A549 treated with RU486 at 1 μM for 4 hours (cell line): ENCODE data around the gene RORC. TPM values are rescaled to one million over a fixed set of nuclear protein-coding genes. Genes with fewer than 3 reads are reported as not detected.

Source experiments
- total RNA-seq: library from RNA; stranded (reverse); fragments of 200-300 nt; extraction: Qiagen RNA extraction; gene quantifications from 5 replicates; pipeline ENCODE4 v1.2.3, GENCODE V29; 2022; ENCODE audit warnings: low read depth

The RORC gene
- total RNA-seq: not detected in 5 replicates

GRCh38 chr1:151831605-151832004 is at the start of gene RORC:
Gene RORC (minus strand): TSS chr1:151831802. CDS start chr1:151831764, 38 bp downstream.

GRCh38 chr1:151853411-151853943 is 21.9 kb upstream of the RORC start, which contains the start of gene THEM5:
Gene THEM5 (minus strand): TSS chr1:151853712. CDS start chr1:151853565, 147 bp downstream.

GRCh38 chr1:151839457-151840403 is 8.1 kb upstream of the RORC start, which contains the start of gene C2CD4D:
Gene C2CD4D (minus strand): TSS chr1:151839820. CDS start chr1:151838989, 831 bp downstream.

GRCh38 chr1:151805066-151805820 is 26.4 kb downstream of the RORC start, which contains the start of gene LINGO4:
Gene LINGO4 (minus strand): TSS chr1:151805419. CDS start chr1:151802704, 2,715 bp downstream.

GRCh38 chr1:151790071-151790939 is 41.3 kb downstream of the RORC start, which contains the start of gene TDRKH:
Gene TDRKH (minus strand): TSS chr1:151790500. CDS start chr1:151783022, 7,478 bp downstream.

GRCh38 chr1:151762941-151763921 is 68.4 kb downstream of the RORC start, which contains the start of gene MRPL9:
Gene MRPL9 (minus strand): TSS chr1:151763496. CDS start chr1:151763479, 17 bp downstream.

Other genes starting within 250 kb of the RORC start
- gene SNX27, start 219.8 kb downstream of the RORC start, total RNA-seq: 6.8 to 10.9 TPM (median 7.5 TPM) in 5 replicates
- gene CELF3, start 115.0 kb downstream of the RORC start, total RNA-seq: not detected in 5 replicates
- gene RIIAD1, start 110.3 kb downstream of the RORC start, total RNA-seq: not detected in 5 replicates
- 69.1 to 95.3 TPM (median 81.1 TPM) in 5 replicates for gene MRPL9, start 68.3 kb downstream of the RORC start, total RNA-seq
- gene TDRKH, start 41.3 kb downstream of the RORC start, total RNA-seq: 5.4 to 6.3 TPM (median 6.2 TPM) in 5 replicates
- gene LINGO4, start 26.4 kb downstream of the RORC start, total RNA-seq: not detected in 5 replicates
- gene C2CD4D, start 8.0 kb upstream of the RORC start, total RNA-seq: not detected in 5 replicates
- gene THEM5, start 21.9 kb upstream of the RORC start, total RNA-seq: not detected in 5 replicates
- gene THEM4, start 77.7 kb upstream of the RORC start, total RNA-seq: 12.1 to 15.5 TPM (median 14.1 TPM) in 5 replicates
- 1,857 to 2,427 TPM (median 2,095 TPM) in 5 replicates for gene S100A10, start 162.1 kb upstream of the RORC start, total RNA-seq
- gene S100A11, start 205.2 kb upstream of the RORC start, total RNA-seq: 1,713 to 1,961 TPM (median 1,862 TPM) in 5 replicates